HL-60 (cell line): ENCODE data around the gene HCAR2.
"Not testable (repeated sequence)": the region's sequence is repeated elsewhere in the genome, so short reads cannot be mapped to it uniquely, and the experiment has no call there.

ENCODE experiments used
- DNase-seq, 2 experiments: peaks; one replicate each; pipeline ENCODE4 v3.0.0-alpha.2; 2010 to 2020; ENCODE audit warnings: low read depth in 1 of 2, low spot score in 1 of 2
- H3K27ac ChIP-seq: fragments of 250-450 bp; sonication (Bioruptor Pico); replicated peaks from 2 replicates; pipeline ENCODE4 v1.5.1; 2020; ENCODE audit warnings: mild to moderate bottlenecking, moderate library complexity
- H3K27me3 ChIP-seq: fragments of 250-450 bp; sonication (Bioruptor Pico); 2 replicates; pipeline ENCODE4 v1.5.1; 2021; ENCODE audit warnings: mild to moderate bottlenecking, moderate library complexity; ENCODE audit not compliant: insufficient read depth, poor library complexity, severe bottlenecking
- H3K4me3 ChIP-seq: replicated peaks from 2 replicates; pipeline ENCODE4 v1.5.1; 2011; ENCODE audit warnings: mild to moderate bottlenecking, control low read depth, low read length; ENCODE audit not compliant: insufficient read depth
- CTCF ChIP-seq: IDR thresholded peaks from one replicate; pipeline ENCODE4 v1.5.1; 2011; ENCODE audit warnings: low read length, control low read depth, inconsistent platforms; ENCODE audit not compliant: insufficient read depth
- GABPA ChIP-seq: IDR thresholded peaks from 2 replicates; pipeline ENCODE4 v1.6.1; 2012; ENCODE audit warnings: low read depth
- POLR2AphosphoS5 ChIP-seq: IDR thresholded peaks from 2 replicates; pipeline ENCODE4 v1.6.1; 2012; ENCODE audit warnings: low read depth
- REST ChIP-seq: IDR thresholded peaks from 2 replicates; pipeline ENCODE4 v1.6.1; 2012; ENCODE audit warnings: low read depth; ENCODE audit not compliant: insufficient replicate concordance
- SPI1 ChIP-seq: IDR thresholded peaks from 2 replicates; pipeline ENCODE4 v1.6.1; 2012; ENCODE audit warnings: low read depth, mild to moderate bottlenecking, borderline replicate concordance

Gene HCAR2

GRCh38 chr12:122722387-122722786 lies 19.2 kb upstream of the HCAR2 start:
- no peak for DNase-seq
- H3K4me3 ChIP-seq: no peak overlapping the region
- H3K27me3 ChIP-seq: no peaks in the 10 kb centered on the region
- H3K27ac ChIP-seq: no peak overlapping the region
- TF ChIP-seq SPI1 (peak; percentile 76; the same call in 1 of the 2 replicates), REST (no peak), GABPA (no peak), CTCF (no peak)

- H3K27me3 ChIP-seq: no peaks in the 10 kb centered on the region
- H3K27ac ChIP-seq: no peak overlapping the region
- H3K4me3 ChIP-seq: no peak overlapping the region
- TF ChIP-seq POLR2AphosphoS5 (no peak), GABPA (no peak), SPI1 (no peak), CTCF (no peak), REST (no peak)
- no peak for DNase-seq
These were observed 17.9 kb upstream of the HCAR2 start for GRCh38 chr12:122721057-122721545.

GRCh38 chr12:122716658-122717057 lies 13.5 kb upstream of the HCAR2 start, which contains the start of gene HCAR3:
HCAR3 (minus strand) TSS chr12:122716811; CDS start chr12:122716737, 74 bp downstream.
- H3K4me3 ChIP-seq, H3K27me3 ChIP-seq, H3K27ac ChIP-seq: not testable (repeated sequence)
- DNase-seq: peak; percentile 58 to 81
- TF ChIP-seq POLR2AphosphoS5: 0 out of 2 replicates have a peak, but pooled peaks have one; percentile 25

GRCh38 chr12:122715211-122715610 lies 12.1 kb upstream of the HCAR2 start:
- not testable (repeated sequence) for DNase-seq, H3K27me3 ChIP-seq, H3K4me3 ChIP-seq, H3K27ac ChIP-seq

GRCh38 chr12:122713491-122714188 lies 10.5 kb upstream of the HCAR2 start:
- DNase-seq, H3K27ac ChIP-seq, H3K4me3 ChIP-seq, H3K27me3 ChIP-seq: not testable (repeated sequence)
